Forelimb muscle (tissue), 1 donor: ENCODE measurements around the gene RAC2. TPM values are rescaled to one million over a fixed set of nuclear protein-coding genes. Genes with fewer than 3 reads are reported as not detected.

Experiments
- DNase-seq: peaks from one replicate; pipeline ENCODE4 v3.0.0-alpha.2; 2013; ENCODE audit warnings: low read depth
- polyA plus RNA-seq: library from polyadenylated mRNA; unstranded; fragments of 120-200 nt; gene quantifications from one replicate; pipeline ENCODE4 v1.2.1, GENCODE V29; 2013; ENCODE audit not compliant: insufficient read length

The RAC2 gene
- polyA plus RNA-seq, 1 donor: 5.1 TPM

DNA sequence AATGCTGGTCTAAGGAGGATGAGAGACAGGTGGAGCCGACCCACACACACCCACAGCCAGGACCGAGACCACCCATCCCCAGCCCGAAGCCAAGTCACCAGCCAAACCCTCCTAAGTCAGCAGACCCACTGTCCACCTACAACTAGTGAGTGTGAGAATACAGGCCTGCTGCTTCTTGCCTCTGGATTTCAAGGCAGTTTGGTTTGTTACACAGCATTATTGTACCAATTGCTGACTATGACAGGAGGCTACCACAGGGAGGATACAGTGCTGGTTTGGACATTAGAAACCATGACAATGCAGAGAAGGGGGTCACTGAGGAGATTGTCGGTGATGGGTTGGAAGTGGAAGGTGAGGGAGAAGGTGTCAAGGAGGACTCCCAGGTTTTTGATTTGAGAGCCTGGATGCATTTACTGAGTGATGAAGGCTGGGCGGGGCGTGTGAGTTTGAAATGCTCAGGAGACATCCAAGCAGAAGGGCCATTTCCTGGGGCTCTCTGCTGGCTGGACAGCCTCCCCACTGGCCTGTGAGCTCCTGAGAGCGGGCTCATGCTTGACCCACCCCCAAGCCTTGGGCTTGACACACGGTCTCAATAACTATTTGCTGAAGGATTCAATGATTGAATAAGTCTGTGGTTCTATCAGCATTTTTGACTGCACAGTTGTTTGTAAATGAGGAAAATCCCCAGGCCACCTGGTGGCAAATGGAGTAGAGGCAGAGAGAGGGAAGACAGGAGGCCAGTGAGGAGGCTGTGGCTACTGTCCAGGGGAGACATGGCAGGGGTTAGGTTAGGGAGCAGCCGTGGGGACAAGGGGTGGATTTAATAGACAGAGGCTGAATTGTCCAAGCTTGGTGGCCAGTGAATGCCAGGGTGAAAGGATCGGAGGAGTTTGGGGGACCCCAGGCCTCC, 22.4 kb downstream of the RAC2 start:
- DNase-seq: no peak

GRCh38 chr22:37220543-37220981, 23.5 kb downstream of the RAC2 start:
- no peak for DNase-seq

GRCh38 chr22:37219533-37219932, 24.5 kb downstream of the RAC2 start:
- no peak for DNase-seq

GRCh38 chr22:37218771-37219411, 25.2 kb downstream of the RAC2 start:
- no peak for DNase-seq

GRCh38 chr22:37218399-37218770, 25.7 kb downstream of the RAC2 start:
- no peak for DNase-seq

- DNase-seq: no peak
These were observed 28.2 kb downstream of the RAC2 start for GRCh38 chr22:37215890-37216289.

GRCh38 chr22:37214731-37215030, 29.4 kb downstream of the RAC2 start:
- no peak for DNase-seq

DNA sequence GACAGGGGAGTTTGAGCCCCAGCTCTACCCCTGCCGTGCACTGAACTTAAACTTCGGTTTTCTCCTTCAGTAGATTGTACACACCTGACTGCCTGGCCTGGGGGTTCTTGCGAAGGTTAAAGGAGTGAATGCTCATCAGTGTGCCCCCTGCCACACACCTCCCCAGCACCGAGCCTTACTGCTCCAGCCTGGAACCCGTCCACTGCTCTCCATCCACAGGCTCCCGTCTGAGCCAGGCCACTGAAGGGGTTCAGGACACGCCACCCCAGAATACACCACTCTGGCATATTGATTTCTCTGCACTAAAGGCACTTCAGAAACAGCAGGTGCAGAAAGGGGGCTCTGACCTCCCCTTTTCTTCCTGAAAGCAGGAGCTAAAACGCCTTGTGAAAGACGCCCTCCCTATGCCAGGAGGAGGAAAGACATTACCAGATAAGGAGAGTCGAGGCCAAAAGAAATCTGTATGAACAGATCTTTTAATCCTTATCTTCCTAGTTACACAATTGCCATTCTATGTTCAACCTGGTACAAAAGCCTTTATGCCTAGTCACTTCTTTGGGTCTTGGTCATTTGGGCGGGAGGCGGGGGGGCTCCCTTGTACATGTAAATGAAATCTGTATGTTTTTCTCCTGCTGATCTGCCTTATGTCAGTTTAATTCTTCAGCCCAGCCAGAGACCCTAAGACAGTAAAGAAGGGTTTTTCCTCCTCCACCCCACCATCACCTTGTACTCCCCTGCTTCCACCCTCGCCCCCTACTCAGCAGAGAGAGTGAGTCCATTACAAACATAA, 29.9 kb downstream of the RAC2 start:
- DNase-seq: no peak

- DNase-seq: no peak
These were observed 30.7 kb downstream of the RAC2 start for GRCh38 chr22:37213218-37213855.

GRCh38 chr22:37212174-37212906, 31.7 kb downstream of the RAC2 start, which contains the start of gene SSTR3:
SSTR3 (minus strand) TSS chr22:37212477; CDS start chr22:37207803, 4,674 bp downstream.
- DNase-seq: no peak

- DNase-seq: no peak
These were observed 32.2 kb downstream of the RAC2 start for GRCh38 chr22:37211866-37212173.

GRCh38 chr22:37211075-37211865, 32.8 kb downstream of the RAC2 start:
- no peak for DNase-seq

GRCh38 chr22:37210041-37210803, 33.8 kb downstream of the RAC2 start:
- no peak for DNase-seq

GRCh38 chr22:37209140-37209845, 34.8 kb downstream of the RAC2 start:
- DNase-seq: no peak

DNA sequence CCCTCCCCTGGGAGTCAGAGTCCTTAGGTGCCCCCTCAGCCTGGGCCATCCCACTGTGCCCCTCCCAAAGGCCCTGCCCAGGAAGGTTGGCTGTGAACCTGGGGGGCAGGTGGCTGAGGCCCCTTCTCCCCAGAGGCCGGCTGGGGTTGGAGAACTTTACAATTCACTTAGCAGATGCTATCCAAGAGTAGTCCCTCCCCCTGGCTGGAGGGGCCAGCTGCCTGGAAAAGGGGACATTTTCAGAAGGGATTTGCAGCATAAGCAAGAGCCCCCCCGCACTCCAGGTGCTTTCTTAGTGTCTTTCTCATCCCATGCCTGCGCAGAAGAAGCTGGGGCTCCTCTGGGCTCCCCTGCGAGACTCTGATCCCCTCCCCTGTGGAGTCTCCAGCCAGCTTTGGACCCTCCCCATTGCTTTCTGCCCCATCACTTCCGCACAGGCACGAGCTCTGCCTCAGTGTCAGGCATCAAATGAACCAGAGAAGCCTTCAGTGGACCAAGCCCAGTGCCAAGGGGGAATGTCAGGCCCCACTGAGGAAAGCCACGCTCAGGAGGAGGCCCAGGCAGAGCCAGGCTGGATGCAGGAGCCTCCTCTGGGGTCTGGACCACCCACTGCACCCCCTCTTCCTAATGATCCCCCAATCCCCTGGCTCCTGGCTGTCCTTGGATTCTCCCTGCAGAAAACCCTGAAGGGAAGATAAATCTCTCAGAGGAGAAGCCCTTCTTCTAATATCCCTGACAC, 35.5 kb downstream of the RAC2 start:
- no peak for DNase-seq

GRCh38 chr22:37207981-37208380, 36.1 kb downstream of the RAC2 start:
- DNase-seq: no peak

GRCh38 chr22:37206841-37207821, 36.9 kb downstream of the RAC2 start:
- DNase-seq: no peak
